Prostate gland (tissue), 2 donors: ENCODE data around the gene DACT3. TPM values are rescaled to one million over a fixed set of nuclear protein-coding genes. Genes with fewer than 3 reads are reported as not detected.

Experiments used
- DNase-seq: peaks from one replicate; pipeline ENCODE4 v3.0.0-alpha.2; 2019; ENCODE audit warnings: low spot score
- H3K27ac ChIP-seq, 2 donors: fragments of 200-600 bp; sonication (generic); 2 replicates each; pipeline ENCODE4 v1.5.1; 2017 to 2019
- H3K27me3 ChIP-seq: fragments of 200-600 bp; sonication (generic); replicated peaks from 2 replicates; pipeline ENCODE4 v1.5.1; 2019; ENCODE audit not compliant: insufficient read depth
- H3K36me3 ChIP-seq, 2 donors: fragments of 200-600 bp; sonication (generic); 1 replicate in 1 of 2; 2 replicates in 1 of 2; pipeline versions ENCODE4 v1.5.1 to v1.8.1; 2017 to 2019
- H3K4me1 ChIP-seq: fragments of 200-600 bp; sonication (generic); replicated peaks from 2 replicates; pipeline ENCODE4 v1.5.1; 2019
- H3K4me3 ChIP-seq, 2 donors: fragments of 200-600 bp; sonication (generic); 2 replicates each; pipeline ENCODE4 v1.5.1; 2017 to 2019
- H3K9me3 ChIP-seq: fragments of 200-600 bp; sonication (generic); 2 replicates; pipeline ENCODE4 v1.5.1; 2017
- CTCF ChIP-seq, 4 experiments: fragments of 200-600 bp in 2 of 4; fragments of 450-650 bp in 2 of 4; sonication (generic) in 2 of 4; IDR thresholded peaks; 1 replicate in 3 of 4; 2 replicates in 1 of 4; pipeline ENCODE4 v1.5.1; 2016 to 2019; ENCODE audit warnings: antibody characterized with exemption in 4 of 4, mild to moderate bottlenecking in 2 of 4, moderate library complexity in 2 of 4
- POLR2A ChIP-seq: fragments of 450-650 bp; IDR thresholded peaks from one replicate; pipeline ENCODE4 v1.6.1; 2016; ENCODE audit warnings: antibody characterized with exemption, mild to moderate bottlenecking
- POLR2AphosphoS5 ChIP-seq: sonication (generic); formaldehyde crosslinking; IDR thresholded peaks from one replicate; pipeline ENCODE4 v1.6.1; 2017; ENCODE audit warnings: antibody characterized with exemption
- WGBS: methylation state at CpG from one replicate; pipeline ENCODE4 v1.1.5; 2018; 5-methylcytosine and 5-hydroxymethylcytosine counted together
- intact Hi-C: fragments of 100-400 bp; cut with DNase I; formaldehyde crosslinking; loops from one replicate; pipeline ENCODE4 v1.14.2; 2022
- total RNA-seq, 2 donors: library from RNA; depleted of rRNA; stranded (reverse); fragments of >200 nt; gene quantifications; one replicate each; pipeline ENCODE4 v1.1.0, GENCODE V29; 2016

The DACT3 gene
- total RNA-seq, 2 donors from 2014 or later = 8.6 to 28.1 TPM

GRCh38 chr19:46603752-46604231, 57.2 kb downstream of the DACT3 start:
- TF ChIP-seq POLR2AphosphoS5 (no peak), POLR2A (no peak), CTCF (IDR thresholded peaks at IDR 0.05) (no peak)
- peaks cover 10% of the 10 kb centered on the region in 2 donors for H3K36me3 ChIP-seq
- DNase-seq = no peak
- 81% methylated on average over 9 of the region's 9 CpGs for WGBS
- intact Hi-C loops = no loop called here
- no peaks in the 10 kb centered on the region for H3K27me3 ChIP-seq
- H3K4me1 ChIP-seq = peaks cover 3% of the 10 kb centered on the region
- no peaks in the 10 kb centered on the region for H3K9me3 ChIP-seq
- H3K27ac ChIP-seq = no peak overlapping the region
- H3K4me3 ChIP-seq = no peak overlapping the region

DNA sequence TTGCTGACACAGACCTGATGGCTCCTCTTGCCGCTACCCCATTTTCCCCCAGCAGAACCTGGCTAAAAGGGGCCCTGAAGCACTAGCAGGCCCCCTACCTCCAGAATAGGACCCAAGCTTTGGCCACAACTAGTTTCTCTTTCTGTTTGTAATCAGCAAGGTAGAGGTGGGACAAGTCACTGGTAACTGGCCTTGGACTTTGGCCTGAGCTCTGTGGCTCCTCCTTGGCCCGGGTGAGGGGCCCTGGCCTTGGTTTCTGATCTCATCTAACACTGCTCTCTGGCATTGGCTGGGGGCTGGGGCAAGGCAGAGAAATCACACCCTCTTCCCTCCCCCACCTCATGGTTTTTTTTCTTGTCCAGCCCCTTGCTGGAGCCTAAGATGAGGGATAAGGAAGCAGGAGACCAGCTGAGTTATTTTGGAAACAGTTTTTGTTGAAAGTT, 57.8 kb downstream of the DACT3 start:
- Histone ChIP-seq H3K36me3 (peaks cover 4% of the 10 kb centered on the region in 2 donors), H3K9me3 (no peaks in the 10 kb centered on the region), H3K4me1 (peaks cover 3% of the 10 kb centered on the region), H3K27ac (peak overlapping the region; percentile 93 to 97), H3K4me3 (peak overlapping the region in 1 of 2 donors; percentile 99), H3K27me3 (no peaks in the 10 kb centered on the region)
- TF ChIP-seq POLR2AphosphoS5 = no peak
- DNase-seq = no peak
- 36% methylated on average over 2 of the region's 2 CpGs for WGBS
- intact Hi-C loops = no loop called here

GRCh38 chr19:46602392-46603194, 58.4 kb downstream of the DACT3 start:
- intact Hi-C loops = no loop called here
- no peaks in the 10 kb centered on the region for H3K27me3 ChIP-seq
- 13% methylated on average over 23 of the region's 23 CpGs for WGBS
- DNase-seq = no peak
- TF ChIP-seq CTCF (IDR thresholded peaks at IDR 0.05) (no peak), POLR2AphosphoS5 (no peak), POLR2A (no peak)
- H3K36me3 ChIP-seq = peaks cover 0 to 2% of the 10 kb centered on the region in 2 donors
- H3K9me3 ChIP-seq = no peaks in the 10 kb centered on the region
- H3K27ac ChIP-seq = peak overlapping the region; percentile 93 to 97
- H3K4me3 ChIP-seq = peak overlapping the region; percentile 99 to 100
- peaks cover 3% of the 10 kb centered on the region for H3K4me1 ChIP-seq

- Histone ChIP-seq H3K4me3 (peak within 1 kb of the TSS; percentile 99 to 100), H3K36me3 (no peaks in the 10 kb centered on the region), H3K9me3 (no peaks in the 10 kb centered on the region), H3K4me1 (peaks cover 3% of the 10 kb centered on the region), H3K27ac (peak within 1 kb of the TSS; percentile 93 to 97), H3K27me3 (no peaks in the 10 kb centered on the region)
- WGBS = under 1% methylated on average over 30 of the region's 51 CpGs
- TF ChIP-seq CTCF (IDR thresholded peaks at IDR 0.05) (no peak), POLR2AphosphoS5 (no peak), POLR2A (peak; percentile 92)
- intact Hi-C loops = no loop called here
- DNase-seq = no peak
Measured at GRCh38 chr19:46601318-46602224, 59.4 kb downstream of the DACT3 start, which contains the start of gene CALM3. Gene CALM3, plus strand, starts transcription at chr19:46601330. Its CDS starts 105 bp downstream, at chr19:46601435.
